Activated CD4-positive, alpha-beta T cell treated with anti-CD3 and anti-CD28 coated beads for 4 hours (primary cell): ENCODE measurements around the gene CD163L1.
"Not testable (repeated sequence)": the region's sequence is repeated elsewhere in the genome, so short reads cannot be mapped to it uniquely, and the experiment has no call there.

Experiments
- DNase-seq, 2 donors: peaks; one replicate each; pipeline ENCODE4 v3.0.0-alpha.2; 2020

The CD163L1 gene

DNA sequence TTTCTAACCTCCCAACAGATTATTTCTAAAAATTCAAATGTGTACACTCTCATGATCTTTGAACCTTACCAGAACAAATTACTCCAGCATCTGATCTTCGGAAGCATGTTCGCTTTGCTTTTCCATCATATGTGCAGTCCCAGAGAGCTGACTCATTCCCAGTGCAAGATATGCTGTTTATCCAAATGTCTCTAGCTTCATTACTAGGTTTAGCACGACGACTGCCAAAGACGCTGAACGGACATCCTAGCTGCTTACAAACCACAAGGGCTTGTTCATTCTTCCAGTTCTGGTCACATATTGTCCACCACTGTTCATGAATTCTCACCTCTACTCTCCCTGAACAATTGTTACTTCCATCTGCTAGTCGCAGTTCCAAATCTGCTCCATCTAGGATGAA lies 40.5 kb downstream of the CD163L1 start:
- no peak for DNase-seq

DNA sequence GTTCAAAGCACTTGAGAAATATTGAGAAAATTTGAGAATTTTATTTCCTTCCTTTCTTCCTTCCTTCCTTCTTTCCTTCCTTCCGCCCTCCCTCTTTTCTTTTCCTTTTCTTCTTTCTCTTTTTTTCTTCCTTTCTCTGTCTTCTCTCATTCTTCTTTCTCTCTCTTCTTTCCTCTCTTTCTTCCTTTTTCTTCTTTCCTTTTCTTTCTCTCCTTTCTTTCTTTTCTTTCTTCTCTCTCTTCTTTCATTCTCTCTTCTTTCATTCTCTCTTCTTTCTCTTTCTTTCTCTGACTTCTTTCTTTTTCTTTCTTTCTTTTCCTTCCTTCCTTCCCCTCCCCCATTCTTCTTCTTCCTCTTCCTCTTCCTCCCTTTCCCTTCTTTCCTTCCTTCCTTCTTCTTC lies 44.9 kb downstream of the CD163L1 start:
- DNase-seq: no peak

GRCh38 chr12:7396418-7396817 lies 47.5 kb downstream of the CD163L1 start:
- DNase-seq: no peak

DNA sequence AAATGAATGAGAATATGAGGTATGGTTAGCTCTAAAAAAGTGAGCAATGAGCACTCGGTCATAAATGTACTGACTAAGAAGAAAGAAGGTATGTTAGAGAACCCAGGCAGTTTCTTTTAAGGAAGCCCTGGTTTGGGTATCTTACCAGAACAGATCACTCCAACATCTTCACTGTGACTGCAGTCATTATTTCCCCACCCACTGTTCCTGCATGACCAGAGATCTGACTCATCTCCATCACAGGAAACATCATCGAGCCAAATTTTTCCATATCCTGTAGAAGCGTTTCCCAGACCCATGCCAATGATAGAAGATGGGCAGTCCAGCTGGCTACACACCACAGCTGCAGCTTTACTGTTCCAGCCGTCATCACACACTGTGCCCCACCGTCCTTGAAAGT lies 48.0 kb downstream of the CD163L1 start:
- DNase-seq: no peak

DNA sequence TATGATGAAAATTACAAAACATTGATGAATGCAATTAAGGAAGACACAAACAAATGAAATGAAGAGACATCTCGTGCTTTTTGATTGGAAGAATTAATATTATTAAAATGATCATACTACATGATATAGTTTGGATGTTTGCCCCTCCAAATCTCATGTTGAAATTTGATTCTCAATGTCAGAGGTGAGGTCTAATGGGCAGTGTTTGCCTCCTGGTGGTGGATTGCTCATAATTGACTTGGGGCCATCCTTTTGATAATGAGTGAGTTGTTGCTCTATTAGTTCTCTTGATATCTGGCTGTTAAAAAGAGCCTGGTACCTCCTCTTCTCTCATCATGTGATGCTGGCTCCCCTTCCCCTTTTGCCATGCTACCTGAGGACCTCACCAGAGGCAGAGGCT lies 56.7 kb downstream of the CD163L1 start:
- no peak for DNase-seq

GRCh38 chr12:7383157-7383556 lies 60.8 kb downstream of the CD163L1 start:
- no peak for DNase-seq

DNA sequence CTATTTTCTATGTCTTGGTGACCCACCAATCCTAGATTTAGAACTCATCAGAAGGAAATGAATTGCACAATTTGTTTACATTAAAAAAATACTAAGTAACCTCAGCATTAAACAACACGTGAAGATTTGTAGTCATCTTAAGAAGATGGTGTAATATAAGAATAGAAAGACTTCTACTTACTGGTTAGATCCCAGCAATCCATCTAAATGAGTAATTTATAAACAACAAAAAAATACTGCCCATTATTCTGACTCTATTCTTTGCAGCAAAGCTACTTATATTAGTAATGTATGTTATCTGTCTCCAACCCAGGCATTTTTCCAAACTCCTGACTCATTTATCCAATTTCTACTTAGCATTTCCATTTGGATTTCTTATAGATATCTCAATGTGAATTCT lies 67.8 kb downstream of the CD163L1 start:
- DNase-seq: no peak

- DNase-seq: no peak
Observed at GRCh38 chr12:7375145-7375543, 68.8 kb downstream of the CD163L1 start.

DNA sequence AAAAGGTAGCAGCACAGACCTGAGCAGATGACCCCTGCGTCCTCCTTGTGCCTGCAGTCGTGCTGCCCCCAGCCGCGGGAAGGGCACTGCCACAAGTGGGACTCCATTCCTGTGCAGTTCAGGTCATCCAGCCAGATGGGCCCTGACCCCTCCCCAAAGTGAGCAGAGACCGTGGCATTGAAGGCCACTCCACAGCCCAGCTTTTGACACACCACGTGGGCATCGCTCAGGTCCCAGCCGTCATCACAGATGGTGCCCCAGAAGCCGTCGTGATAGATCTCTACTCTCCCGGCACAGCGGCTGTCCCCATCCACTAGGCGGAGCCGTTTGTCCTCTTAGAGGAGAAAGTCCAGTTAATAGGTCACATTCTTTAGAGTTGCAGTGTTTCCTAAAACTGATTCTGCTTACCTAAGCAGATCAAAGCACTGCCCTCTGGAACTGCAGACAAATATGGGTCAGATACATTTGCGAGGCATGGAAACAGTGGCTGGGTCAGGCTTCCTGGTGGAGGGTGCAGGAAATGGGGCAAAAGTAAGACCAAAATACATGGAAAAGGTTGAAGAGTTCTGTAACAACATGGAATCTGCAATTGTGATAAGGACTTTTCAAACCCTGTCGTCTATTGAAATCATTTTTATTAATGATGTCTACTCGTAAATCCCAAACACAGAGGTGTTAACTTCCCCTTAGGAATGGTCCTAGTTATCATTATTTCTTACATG lies 69.4 kb downstream of the CD163L1 start:
- no peak for DNase-seq

DNA sequence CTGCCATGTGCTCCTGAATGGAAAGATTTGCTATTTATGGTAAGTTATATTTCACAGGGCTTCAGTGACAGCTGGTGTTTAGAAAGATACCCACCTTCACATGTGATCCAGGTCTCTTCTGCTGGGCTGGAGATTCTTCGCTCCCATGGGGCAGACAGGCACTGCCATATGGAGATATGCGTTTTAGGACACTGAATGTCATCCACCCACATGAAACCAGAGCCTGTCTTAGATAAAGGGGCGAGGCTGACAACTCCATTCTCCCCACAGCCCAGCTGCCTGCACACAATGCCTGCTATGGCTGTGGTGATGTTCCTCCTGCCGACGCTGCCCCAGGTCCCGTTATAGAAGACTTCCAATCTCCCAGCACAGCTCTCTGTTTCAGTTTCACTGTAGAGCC lies 70.7 kb downstream of the CD163L1 start:
- DNase-seq: no peak

GRCh38 chr12:7369274-7369729 lies 74.7 kb downstream of the CD163L1 start:
- DNase-seq: no peak

DNA sequence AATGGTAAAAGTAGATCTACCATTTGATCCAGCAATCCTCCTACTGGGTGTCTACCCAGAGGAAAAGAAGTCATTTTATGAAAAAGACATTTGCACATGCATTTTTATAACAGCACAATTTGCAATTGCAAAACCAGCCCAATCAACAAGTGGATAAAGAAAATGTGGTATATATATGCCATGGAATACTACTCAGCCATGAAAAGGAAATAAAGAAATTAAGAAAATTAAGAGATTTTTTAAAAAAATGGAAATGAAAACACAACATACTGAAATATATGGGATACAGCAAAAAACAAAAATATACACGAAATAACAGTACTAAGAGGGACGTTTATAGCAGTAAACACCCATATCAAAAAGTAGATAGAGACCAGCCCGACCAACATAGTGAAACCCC lies 81.2 kb downstream of the CD163L1 start:
- DNase-seq: no peak

- DNase-seq: no peak
Observed at GRCh38 chr12:7361265-7361664, 82.7 kb downstream of the CD163L1 start.

- no peak for DNase-seq
Observed at GRCh38 chr12:7354529-7354928, 89.4 kb downstream of the CD163L1 start.

DNA sequence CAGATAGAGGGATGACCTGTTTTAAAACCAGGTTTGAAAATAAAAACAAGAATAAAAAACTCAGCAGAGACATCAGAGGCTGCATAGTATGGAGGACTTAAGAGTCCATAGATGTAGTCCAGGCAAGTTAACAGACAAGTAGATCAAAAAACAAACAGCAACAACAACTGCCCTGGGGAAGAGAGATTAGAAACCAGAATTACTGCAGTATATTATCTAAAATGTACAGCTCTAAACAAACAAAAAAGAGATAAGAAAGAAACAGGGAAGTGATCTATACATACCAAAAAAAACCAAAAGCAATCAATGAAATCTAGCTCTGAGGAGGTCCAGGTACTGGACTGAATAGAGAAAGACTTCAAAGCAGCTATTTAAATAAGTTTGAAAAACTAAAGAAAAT lies 91.3 kb downstream of the CD163L1 start:
- no peak for DNase-seq

DNA sequence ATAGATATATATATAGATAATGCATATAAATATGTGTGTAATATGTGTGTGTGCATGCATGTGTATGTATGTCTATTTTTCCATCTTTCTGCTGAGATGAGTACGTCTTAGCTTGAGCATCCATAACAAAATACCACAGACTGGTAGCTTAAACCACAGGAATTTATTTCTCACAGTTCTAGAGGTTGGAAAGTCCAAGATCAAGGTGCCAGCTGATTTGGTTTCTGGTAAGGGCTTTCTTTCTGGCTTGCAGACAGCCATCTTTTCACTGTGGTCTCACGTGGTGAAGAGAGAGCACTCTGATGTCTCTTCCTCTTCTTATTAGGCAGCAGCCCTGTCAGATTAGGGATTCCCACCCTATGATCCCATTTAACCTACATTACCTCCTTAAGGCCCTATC lies 92.8 kb downstream of the CD163L1 start:
- no peak for DNase-seq

- DNase-seq: no peak
Observed at GRCh38 chr12:7349418-7349817, 94.5 kb downstream of the CD163L1 start.

- DNase-seq: no peak
Observed at GRCh38 chr12:7346551-7347225, 97.3 kb downstream of the CD163L1 start.

- DNase-seq: no peak
Observed at GRCh38 chr12:7344833-7345606, 98.9 kb downstream of the CD163L1 start.

DNA sequence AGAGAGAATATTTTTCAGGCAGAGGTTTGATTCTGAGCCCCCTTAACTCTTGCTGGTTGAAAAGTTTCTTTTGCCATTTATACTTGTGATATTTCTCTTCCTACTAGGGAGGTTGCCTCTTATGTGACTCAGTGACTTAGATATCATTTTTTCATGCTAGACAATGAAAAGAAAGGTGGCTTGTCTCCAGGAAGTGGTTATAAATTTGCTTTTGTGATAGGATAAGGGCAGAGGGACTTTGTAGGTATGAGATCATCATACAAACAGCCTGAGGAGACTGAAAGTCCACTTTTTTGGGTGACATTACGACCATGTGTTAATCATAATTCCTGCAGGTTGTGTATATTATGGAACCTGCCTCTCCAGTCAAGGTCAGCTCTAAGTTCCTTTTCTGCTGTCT lies 104.3 kb downstream of the CD163L1 start:
- no peak for DNase-seq

DNA sequence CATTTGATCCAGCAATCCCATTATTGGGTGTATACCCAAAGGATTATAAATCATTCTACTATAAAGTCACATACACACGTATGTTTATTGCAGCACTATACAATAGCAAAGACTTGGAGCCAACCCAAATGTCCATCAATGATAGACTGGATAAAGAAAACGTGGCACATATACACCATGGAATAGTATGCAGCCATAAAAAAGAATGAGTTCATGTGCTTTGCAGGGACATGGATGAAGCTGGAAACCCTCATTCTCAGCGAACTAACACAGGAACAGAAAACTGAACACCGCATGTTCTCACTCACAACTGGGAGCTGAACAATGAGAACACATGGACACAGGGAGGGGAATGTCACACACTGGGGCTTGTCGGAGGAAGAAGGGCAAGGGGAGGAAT lies 106.2 kb downstream of the CD163L1 start:
- DNase-seq: not testable (repeated sequence)

DNA sequence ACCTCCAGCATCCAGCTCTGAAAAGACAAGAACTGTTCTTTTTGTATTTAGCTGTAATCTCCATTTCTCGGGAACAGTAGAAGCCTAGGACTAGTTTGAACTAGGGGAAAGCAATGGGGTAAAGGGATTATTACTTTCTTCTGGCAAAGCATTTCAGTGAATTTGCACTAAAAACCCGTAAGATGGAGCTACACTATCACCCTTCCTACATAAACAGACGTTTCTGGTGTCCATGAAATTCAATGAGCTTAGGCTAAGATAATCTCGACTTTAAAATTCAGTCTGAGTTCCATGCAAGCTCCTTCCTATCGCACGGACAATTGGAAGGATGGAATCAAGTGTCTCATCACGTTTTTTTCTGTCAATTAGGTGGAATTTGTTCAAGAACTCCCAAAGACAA lies 116.0 kb downstream of the CD163L1 start:
- no peak for DNase-seq

DNA sequence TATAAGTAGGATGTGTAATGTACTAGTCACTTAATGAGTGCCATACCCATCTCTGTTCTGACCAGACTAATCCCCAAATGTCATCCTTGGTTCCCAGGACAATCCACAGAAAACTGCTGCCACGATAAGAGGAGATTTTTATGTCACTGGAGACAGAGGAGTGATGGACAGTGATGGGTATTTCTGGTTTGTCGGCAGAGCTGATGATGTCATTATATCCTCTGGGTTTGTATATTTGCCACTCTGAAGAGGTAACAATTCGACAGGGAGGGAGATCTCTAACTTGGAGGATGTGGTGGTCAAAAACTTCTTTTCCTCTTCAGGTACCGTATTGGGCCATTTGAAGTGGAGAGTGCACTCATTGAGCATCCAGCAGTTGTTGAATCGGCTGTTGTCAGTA lies 119.8 kb downstream of the CD163L1 start:
- DNase-seq: no peak

DNA sequence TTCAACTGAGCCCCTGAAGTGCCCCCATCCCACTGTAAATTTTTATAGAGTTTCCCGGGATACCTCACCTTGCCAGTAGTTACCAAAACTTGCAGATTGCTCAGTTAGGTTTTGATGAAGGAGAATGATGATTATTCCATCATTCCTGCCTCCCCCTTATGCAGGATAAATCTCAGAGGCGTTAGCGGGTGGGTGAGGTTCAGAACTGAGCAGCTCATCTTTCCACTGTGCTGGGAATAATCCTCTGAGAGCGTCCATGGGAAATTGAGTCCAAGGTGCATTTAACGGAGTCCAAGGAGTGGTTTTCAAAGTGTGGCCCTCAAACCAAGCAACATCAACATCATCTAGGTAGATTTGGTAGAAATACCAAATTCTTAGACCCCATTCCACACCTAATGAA lies 121.4 kb downstream of the CD163L1 start:
- no peak for DNase-seq
